ENCODE results near the gene SPCS3. TPM values are rescaled to one million over a fixed set of nuclear protein-coding genes. Genes with fewer than 3 reads are reported as not detected.

SPCS3 gene
- total RNA-seq, result 57.4 TPM

DNA sequence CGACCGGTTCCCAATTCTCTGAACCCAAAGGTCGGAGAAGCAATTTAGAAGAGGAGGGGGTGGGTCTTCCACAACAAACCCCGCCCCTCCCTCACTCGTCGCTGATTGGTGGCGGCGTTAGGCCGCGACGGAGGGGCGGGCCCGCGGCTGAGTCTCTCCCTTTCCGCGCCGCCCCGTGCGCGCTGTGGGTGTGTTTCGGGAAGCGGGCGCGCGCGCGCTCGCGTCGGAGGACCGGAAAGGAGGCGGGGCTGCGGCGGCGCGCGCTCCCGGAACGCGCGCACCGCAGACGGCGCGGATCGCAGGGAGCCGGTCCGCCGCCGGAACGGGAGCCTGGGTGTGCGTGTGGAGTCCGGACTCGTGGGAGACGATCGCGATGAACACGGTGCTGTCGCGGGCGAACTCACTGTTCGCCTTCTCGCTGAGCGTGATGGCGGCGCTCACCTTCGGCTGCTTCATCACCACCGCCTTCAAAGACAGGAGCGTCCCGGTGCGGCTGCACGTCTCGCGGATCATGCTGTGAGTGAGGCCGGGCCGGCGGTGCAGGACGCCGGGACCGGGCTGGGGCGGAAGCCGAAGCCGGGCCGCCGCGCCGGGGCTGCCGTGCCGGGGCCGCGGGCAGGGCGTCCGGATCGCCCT is at the start of gene SPCS3:
Gene SPCS3 (plus strand): TSS at position 263 of the 636 bp plus-strand sequence. CDS start 111 bp downstream, at position 374.
- H3K36me3 ChIP-seq, result no peaks in the 10 kb centered on the region
- intact Hi-C loops (cut with DNase I), result loop anchor here (1.0 to 5.0 kb wide), 4 partner anchors 81 to 1122 kb away; partner anchors contain the start of genes AGA, SPATA4 and WDR17
- H3K4me1 ChIP-seq, result peaks cover 3 to 22% of the 10 kb centered on the region in 2 donors

DNA sequence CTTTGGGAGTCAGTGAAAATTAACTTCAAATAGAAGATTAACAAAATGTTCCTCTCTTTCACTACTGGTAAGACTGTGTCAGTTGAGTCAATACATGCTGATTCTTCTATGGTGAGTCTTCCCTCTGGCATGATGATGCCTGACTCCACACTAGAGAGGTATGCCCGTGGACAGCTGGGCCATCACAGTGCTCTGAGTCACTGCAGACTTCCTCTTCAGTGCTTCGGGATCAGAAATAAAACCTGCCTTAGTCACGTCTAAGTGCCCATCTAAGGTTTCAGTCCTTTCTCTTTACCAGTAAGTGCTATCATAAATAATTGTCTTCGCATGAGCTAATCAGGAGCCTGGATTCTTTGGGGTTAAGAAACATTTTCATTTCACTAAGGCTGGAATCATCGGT is 49.1 kb upstream of the SPCS3 start:
- no peaks in the 10 kb centered on the region for H3K4me1 ChIP-seq
- TF ChIP-seq, protein P1, sequence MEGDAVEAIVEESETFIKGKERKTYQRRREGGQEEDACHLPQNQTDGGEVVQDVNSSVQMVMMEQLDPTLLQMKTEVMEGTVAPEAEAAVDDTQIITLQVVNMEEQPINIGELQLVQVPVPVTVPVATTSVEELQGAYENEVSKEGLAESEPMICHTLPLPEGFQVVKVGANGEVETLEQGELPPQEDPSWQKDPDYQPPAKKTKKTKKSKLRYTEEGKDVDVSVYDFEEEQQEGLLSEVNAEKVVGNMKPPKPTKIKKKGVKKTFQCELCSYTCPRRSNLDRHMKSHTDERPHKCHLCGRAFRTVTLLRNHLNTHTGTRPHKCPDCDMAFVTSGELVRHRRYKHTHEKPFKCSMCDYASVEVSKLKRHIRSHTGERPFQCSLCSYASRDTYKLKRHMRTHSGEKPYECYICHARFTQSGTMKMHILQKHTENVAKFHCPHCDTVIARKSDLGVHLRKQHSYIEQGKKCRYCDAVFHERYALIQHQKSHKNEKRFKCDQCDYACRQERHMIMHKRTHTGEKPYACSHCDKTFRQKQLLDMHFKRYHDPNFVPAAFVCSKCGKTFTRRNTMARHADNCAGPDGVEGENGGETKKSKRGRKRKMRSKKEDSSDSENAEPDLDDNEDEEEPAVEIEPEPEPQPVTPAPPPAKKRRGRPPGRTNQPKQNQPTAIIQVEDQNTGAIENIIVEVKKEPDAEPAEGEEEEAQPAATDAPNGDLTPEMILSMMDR (IDR thresholded peaks at IDR 0.05), result no peak
- H3K27me3 ChIP-seq, result no peaks in the 10 kb centered on the region
- H3K4me3 ChIP-seq, result no peak overlapping the region
- no peaks in the 10 kb centered on the region for H3K36me3 ChIP-seq
- DNase-seq (ENCODE audit: low spot score in 2 of 2), result no peak
- no peaks in the 10 kb centered on the region for H3K9me3 ChIP-seq
- H3K27ac ChIP-seq, result no peak overlapping the region
- intact Hi-C loops (cut with DNase I), result no loop called here

More for the DNA sequence above, at the start of gene SPCS3:
- H3K27ac ChIP-seq, result peak within 1 kb of the TSS; percentile 94 to 97
- TF ChIP-seq, protein P1 (IDR thresholded peaks at IDR 0.05), result no peak
- no peaks in the 10 kb centered on the region for H3K27me3 ChIP-seq
- H3K9me3 ChIP-seq, result no peaks in the 10 kb centered on the region
- peak within 1 kb of the TSS; percentile 76 to 97 for H3K4me3 ChIP-seq
- peak; percentile 72 to 98 for DNase-seq (ENCODE audit: low spot score in 2 of 2)

GRCh38 chr4:176271749-176272148 is 48.0 kb upstream of the SPCS3 start:
- intact Hi-C loops (cut with DNase I), result no loop called here
- Histone ChIP-seq H3K27ac (no peak overlapping the region), H3K4me3 (no peak overlapping the region), H3K4me1 (no peaks in the 10 kb centered on the region), H3K36me3 (no peaks in the 10 kb centered on the region), H3K27me3 (no peaks in the 10 kb centered on the region), H3K9me3 (no peaks in the 10 kb centered on the region)
- no peak for DNase-seq (ENCODE audit: low spot score in 2 of 2)
- TF ChIP-seq, protein P1 (IDR thresholded peaks at IDR 0.05), result no peak

- H3K4me1 ChIP-seq, result no peaks in the 10 kb centered on the region
- no peak overlapping the region for H3K4me3 ChIP-seq
- intact Hi-C loops (cut with DNase I), result no loop called here
- no peak for DNase-seq (ENCODE audit: low spot score in 2 of 2)
- no peaks in the 10 kb centered on the region for H3K27me3 ChIP-seq
- H3K27ac ChIP-seq, result no peak overlapping the region
- H3K9me3 ChIP-seq, result no peaks in the 10 kb centered on the region
- TF ChIP-seq, protein P1 (IDR thresholded peaks at IDR 0.05), result no peak
- H3K36me3 ChIP-seq, result no peaks in the 10 kb centered on the region
These were observed 47.0 kb upstream of the SPCS3 start for GRCh38 chr4:176272799-176273198.

DNA sequence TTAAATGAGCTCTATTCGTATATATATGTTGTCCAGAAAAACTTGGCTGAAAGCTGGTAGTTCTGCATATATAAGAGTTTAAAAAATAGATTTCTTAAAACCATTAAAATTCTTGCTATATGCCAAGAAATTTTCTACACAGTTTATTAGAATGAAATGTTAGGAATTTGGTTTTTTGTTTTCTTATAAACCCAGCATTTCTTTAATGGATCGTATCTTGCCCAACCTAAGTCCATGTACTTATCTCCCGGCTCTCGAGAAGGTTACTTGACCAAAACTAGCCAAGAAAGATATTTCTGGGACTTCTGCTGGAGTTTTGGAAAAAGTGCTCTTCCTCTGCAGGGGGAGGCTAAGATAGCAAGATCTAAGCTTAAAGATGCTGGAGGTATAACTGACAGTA is 46.0 kb upstream of the SPCS3 start:
- intact Hi-C loops (cut with DNase I), result no loop called here
- H3K9me3 ChIP-seq, result no peaks in the 10 kb centered on the region
- TF ChIP-seq, protein P1 (IDR thresholded peaks at IDR 0.05), result no peak

More for the DNA sequence above, 46.0 kb upstream of the SPCS3 start:
- H3K4me3 ChIP-seq, result no peak overlapping the region
- no peak overlapping the region for H3K27ac ChIP-seq
- no peak for DNase-seq (ENCODE audit: low spot score in 2 of 2)
- H3K4me1 ChIP-seq, result no peaks in the 10 kb centered on the region
- H3K36me3 ChIP-seq, result no peaks in the 10 kb centered on the region
- no peaks in the 10 kb centered on the region for H3K27me3 ChIP-seq
